ENCODE results near the gene KIF26B.

Gene KIF26B

DNA sequence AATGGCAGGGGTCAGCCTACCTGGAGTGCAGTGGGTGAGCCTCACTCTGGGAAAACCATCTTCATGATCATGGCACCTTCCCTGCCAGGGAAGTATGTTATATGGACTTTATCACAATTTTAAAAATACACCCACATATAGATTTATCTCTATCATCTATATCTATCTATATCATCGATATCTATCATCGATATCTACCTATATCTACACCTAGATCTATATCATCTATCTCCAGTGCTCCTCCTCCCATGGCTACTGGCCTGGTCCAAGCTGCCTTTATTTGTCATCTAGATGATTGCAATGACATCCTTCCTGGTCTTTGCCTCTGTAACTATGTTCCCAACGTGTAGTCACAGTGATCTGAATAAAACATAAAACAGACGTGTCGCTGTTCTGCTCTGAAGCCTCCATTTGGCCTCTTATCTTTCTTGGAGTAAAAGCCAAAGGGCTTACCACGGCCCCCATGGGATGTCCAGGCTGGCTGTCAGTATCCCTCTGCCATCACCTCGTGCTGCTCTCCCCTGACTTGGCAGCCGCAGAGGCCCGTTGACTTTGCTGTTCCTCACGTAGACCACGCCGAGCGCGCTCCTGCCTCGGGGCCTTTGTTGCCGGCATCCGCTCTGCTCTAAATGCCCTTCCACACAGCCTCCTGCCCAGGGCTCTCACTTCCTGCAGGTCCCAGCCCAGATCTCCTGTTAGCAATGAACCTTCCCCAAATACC lies 20.6 kb upstream of the KIF26B start:
- DNase-seq, result no peak

DNA sequence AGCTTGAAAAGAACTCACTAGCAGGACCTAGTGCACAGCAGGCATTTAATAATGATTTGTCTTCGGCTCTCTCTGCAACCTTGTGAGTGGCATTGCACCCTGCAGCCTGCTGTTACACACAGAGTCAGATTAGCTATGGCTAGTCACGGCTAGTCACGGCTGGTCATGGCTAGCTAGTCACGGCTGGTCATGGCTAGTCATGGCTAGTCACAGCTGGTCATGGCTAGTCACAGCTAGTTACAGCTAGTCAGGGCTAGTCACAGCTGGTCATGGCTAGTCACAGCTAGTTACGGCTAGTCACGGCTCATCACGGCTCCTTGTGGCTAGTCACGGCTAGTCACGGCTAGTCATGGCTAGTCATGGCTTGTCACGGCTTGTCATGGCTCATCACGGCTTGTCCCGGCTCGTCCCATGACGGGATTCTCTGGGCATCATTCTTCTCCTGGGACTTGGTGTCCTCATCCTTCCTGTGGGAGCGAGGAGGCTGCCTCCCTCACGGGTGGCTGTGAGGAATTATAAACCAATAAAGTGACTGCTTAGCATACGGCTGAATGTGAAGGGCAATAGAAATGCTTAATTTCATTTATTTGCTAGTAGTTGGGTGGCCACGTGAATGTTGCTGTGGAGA lies 12.5 kb upstream of the KIF26B start:
- DNase-seq, result no peak

DNA sequence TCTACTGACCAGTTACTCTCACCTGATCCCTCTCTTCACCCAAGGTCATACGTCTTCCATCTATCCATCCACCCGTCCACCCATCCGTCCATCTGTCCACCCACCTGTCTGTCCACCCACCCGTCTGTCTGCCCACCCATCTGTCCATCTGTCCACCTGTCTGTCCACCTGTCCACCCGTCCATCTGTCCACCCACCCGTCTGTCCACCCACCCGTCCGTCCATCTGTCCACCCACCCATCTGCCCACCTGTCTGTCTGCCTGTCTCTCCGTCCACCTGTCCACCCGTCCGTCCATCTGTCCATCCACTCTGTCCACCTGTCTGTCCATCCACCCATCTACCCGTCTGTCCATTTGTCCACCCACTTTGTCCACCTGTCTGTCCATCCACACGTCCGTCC lies 11.8 kb upstream of the KIF26B start:
- no peak for DNase-seq

DNA sequence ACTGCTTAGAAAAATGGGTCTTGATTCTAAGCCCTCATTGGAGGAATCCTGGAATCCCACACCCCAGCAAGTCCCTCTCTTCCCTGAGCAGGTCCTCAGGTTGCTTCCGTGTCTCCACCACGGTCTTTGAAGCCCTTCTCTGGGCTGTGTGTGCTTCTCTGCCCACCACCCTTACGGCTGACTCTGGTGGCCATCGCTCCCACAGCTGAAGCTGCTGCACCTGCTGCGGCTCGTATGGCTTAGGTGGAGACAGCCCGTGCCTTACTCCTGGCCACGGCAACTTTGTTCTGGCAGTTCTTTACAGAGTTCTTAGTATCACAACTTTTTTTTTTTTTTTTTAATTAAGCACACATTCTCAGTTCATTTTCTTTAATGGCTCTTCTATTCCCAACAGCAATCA lies 10.9 kb upstream of the KIF26B start:
- DNase-seq, result no peak

DNA sequence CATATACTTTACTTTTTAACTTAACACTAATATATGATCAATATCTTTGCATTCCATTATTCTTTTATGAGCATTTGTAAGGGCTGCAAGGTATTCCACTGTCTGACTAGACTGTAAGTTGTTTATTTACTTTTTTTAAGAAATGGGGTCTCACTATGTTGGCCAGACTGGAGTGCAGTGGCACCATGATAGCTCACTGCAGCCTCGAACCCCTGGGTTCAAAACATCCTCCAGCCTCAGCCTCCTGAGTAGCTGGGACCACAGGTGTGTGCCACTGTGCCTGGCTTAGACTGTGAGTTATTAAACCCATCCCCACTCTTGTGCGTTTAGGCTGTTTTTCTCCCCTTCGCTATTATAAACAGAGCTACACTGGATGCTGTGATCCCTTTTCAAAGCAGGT lies 6.7 kb upstream of the KIF26B start:
- no peak for DNase-seq

DNA sequence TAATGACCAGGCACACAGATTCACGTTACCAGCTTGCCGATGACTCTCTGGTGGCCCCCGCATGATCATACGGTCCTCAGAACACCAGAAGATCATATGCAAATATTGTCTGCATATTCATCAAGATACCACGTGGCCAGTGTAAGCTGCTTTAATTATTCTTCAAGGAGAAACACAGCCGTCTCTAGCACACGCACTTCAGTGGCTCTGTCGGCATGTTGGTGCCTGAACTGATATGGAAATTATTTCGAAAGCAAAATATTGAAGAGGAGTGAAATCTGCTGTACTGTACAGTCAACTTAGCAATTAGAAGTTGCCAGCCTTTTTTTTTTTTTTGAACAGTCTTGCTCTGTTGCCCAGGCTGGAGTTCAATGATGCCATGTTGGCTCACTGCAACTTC lies 5.9 kb upstream of the KIF26B start:
- DNase-seq, result no peak

DNA sequence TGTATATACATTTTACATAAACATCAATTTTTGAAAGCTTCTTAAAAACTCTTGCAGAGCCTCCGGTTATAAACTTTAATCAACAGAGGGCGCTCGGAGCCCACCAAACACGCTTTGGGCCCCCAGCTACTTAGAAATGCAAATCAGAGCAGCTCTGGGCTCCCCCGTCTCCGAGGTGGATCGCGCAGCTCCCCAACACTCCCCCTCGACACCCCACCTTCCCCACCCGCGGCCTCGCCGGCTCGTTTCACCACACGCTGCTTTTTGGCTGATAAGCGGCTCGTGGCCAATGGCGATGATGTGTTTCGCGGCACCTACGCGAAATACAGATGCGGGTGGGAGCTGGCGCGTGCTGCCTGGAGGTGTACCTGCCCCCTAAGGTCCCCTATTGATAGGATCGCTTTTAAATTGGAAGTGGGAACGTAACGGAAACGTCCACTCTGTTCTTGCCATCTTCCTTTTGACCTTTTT lies 1.7 kb upstream of the KIF26B start:
- peak; percentile 75 for DNase-seq

GRCh38 chr1:245153552-245154428 lies 995 bp upstream of the KIF26B start:
- no peak for DNase-seq

DNA sequence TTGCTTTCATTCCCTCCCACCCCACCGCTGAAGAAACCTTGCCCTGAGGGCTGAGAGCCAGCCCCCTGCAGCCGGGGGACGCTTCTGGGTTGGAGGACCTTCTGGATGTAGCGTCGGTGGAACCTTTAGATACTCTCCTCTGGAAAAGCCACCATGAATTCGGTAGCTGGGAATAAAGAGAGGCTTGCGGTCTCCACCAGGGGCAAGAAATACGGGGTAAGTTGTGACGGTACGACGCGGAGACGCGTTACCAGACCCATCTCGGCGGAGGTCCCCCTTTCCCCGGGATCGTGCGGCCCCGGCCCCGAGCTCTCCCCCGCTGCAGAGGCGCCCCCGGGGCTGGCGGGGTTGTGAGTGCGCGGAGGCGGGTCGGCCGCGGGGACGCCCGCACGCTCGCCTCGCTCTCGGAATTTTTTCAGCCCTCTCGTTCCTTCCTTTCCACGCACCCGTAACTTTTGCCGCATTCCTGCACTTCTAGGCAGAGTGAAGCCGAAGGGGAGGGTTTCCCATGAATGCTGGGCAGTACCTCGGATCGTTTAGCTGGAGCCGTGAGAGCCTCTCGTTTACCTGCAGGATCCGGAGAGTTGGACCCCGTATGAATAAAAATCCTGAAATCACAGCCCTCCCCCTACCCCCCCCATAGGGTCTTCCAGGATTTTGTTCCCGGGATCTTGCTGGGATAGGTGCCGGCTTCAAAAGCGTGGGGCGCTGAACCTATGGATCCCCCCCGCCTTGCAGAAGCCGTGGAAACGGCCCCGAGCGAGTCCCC lies 671 bp downstream of the KIF26B start:
- DNase-seq, result no peak

GRCh38 chr1:245156041-245156735 lies 1.4 kb downstream of the KIF26B start:
- DNase-seq, result peak; percentile 72

- no peak for DNase-seq
Observed at GRCh38 chr1:245156736-245157505, 2.1 kb downstream of the KIF26B start.

DNA sequence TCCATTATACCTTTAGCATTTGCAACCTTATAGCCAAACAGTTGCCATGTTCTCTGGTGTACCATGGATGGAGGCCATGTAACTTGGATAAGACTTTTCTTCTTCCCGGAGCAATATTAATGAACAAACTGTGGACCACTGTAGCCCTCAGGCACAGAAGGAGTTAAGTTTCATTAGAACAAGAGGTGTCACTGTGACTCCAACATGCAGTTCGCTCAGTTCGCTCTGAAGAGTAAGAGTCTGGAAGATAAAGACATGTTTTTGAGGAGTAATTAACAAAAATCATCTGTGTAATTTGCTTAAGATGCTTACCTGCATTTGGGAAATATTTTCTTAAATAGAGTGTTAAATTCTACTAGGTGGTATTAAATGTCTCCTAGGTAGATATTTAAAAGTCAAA lies 4.1 kb downstream of the KIF26B start:
- DNase-seq, result no peak

DNA sequence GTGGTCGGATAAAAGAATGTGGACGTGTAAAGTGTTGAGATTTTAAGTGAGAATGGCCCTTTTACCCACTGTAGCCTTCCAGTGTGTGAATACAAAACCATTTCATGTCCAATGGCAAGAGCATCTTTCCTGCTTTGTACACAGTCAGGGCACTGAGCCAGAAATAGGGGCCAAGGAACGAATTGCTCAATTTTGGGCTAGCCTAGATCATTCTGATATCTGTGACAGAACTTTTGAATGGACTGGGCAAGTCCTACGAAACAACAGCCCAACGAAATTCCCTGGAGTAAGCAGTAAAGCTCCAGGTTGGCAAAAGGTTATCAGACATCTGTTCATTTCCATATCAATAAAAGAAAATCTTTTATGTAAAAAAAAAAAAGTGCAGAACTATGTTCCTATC lies 5.5 kb downstream of the KIF26B start:
- no peak for DNase-seq

- no peak for DNase-seq
Observed at GRCh38 chr1:245160741-245161400, 6.1 kb downstream of the KIF26B start.

GRCh38 chr1:245161866-245162265 lies 7.1 kb downstream of the KIF26B start:
- DNase-seq, result no peak

DNA sequence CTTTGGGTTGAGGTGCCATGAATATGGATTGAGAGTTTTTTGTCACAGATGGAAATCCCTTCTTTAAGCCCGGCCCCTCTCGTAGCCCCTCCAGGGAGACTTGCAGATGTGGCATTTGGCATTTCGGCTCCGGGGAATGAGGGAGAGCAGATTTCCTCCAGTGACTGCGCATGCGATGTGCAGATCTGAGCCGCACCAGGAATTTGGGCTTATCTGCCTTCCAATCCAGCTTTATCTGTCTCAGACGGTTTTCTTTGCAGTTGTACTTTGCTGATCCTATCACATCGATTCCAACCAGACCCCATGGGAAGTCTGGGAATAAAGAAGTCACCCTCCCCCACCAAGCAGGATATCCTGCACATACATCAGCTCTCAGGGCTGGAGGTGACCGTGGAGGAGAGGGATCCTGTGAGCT lies 11.7 kb downstream of the KIF26B start:
- DNase-seq, result no peak

DNA sequence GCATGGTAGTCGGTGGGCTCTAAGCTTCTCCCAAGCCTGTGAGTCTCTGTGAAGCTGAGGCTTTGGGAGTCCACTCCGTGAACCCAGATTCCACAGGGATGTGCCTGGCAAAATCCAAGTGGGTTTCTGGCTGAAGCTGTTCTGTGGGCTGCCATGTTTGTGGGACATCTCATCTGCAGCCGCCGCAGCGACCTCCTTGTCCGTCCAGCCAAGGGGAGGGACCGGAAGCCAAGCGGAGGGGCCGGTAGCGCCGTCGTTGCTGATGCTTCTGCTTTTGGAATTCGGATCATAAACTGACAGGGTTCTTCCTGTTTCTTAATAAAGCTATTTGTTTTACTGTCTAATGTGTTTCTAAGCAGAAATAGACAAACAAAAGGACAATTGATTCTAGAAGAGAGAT lies 13.3 kb downstream of the KIF26B start:
- DNase-seq, result no peak

DNA sequence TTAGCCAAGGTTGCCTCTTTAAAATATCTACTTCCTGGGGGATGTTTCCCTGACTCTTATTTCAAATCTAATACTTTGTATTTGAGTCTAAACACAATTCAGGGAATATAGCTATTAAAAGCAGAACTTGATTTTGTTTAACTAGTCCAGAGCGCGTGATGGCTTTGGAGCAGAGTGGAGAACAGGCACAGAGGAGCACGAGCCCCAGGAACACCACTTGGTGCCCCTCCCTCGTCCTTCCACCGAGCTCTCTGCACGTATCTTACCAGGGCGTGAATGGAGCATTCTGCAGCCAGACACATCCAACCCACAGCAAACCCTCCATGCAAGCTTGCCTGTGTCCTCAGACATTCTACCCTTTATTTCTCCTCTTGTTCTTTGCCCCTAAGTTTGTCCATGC lies 14.1 kb downstream of the KIF26B start:
- no peak for DNase-seq

GRCh38 chr1:245169376-245169775 lies 14.6 kb downstream of the KIF26B start:
- DNase-seq, result no peak

GRCh38 chr1:245172026-245172425 lies 17.2 kb downstream of the KIF26B start:
- DNase-seq, result no peak

DNA sequence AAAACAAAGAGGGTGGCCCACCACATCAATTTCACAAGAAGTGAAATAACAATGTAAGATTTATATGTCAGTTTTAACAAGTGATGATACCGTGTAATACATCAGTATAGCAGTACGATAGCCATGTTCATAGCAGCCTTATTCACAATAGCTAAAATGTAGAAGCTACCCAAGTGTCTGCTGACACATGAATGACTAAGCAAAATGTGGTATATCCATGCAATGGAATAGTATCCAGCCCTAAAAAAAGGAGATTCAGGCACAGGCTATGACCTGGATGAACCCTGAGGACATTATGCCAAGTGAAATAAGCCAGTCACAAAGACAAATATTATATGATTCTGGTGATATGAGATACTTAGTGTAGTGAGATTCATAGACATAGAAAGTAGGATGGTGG lies 18.0 kb downstream of the KIF26B start:
- DNase-seq, result no peak

Data from HCEC 1CT (cell line).